LNCAP (cell line): ENCODE results near the gene FOXL1.

Source experiments
- TF ChIP-seq, protein P1 (sequence below): fragments of 450-650 bp; IDR thresholded peaks from 2 replicates; pipeline ENCODE4 v1.5.1; 2017; ENCODE audit warnings: mild to moderate bottlenecking

FOXL1 gene

DNA sequence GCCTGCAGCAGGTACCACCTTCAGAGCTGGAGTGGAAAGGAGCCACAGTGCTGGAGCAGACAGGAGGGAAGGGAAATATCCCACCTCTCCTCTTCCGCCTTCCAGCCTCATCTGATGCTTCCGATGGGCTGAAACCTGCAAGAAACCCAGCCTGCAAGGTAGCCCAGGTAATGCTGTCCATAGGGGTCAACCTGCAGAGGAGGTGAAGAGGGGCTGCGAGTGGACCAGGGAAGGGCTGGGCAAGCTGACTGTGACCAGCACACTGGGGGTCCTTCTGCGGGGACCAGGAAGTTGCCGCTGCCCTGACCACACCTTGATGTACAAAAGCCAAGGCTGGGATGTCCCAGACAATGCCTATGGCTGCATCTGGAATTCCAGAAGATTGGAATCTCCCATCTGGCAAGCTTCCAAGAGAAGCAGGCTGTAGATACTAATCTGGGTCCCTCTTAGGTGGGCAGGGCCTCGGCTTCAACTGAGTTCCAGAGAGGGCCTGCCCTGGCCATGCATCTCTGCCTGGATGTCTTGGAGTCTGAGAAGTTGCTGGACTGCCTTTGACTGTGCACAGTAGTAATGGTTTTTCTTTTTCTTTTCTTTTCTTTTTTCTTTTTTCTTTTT, 5.8 kb downstream of the FOXL1 start:
- TF ChIP-seq, protein P1, sequence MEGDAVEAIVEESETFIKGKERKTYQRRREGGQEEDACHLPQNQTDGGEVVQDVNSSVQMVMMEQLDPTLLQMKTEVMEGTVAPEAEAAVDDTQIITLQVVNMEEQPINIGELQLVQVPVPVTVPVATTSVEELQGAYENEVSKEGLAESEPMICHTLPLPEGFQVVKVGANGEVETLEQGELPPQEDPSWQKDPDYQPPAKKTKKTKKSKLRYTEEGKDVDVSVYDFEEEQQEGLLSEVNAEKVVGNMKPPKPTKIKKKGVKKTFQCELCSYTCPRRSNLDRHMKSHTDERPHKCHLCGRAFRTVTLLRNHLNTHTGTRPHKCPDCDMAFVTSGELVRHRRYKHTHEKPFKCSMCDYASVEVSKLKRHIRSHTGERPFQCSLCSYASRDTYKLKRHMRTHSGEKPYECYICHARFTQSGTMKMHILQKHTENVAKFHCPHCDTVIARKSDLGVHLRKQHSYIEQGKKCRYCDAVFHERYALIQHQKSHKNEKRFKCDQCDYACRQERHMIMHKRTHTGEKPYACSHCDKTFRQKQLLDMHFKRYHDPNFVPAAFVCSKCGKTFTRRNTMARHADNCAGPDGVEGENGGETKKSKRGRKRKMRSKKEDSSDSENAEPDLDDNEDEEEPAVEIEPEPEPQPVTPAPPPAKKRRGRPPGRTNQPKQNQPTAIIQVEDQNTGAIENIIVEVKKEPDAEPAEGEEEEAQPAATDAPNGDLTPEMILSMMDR, result no peak

DNA sequence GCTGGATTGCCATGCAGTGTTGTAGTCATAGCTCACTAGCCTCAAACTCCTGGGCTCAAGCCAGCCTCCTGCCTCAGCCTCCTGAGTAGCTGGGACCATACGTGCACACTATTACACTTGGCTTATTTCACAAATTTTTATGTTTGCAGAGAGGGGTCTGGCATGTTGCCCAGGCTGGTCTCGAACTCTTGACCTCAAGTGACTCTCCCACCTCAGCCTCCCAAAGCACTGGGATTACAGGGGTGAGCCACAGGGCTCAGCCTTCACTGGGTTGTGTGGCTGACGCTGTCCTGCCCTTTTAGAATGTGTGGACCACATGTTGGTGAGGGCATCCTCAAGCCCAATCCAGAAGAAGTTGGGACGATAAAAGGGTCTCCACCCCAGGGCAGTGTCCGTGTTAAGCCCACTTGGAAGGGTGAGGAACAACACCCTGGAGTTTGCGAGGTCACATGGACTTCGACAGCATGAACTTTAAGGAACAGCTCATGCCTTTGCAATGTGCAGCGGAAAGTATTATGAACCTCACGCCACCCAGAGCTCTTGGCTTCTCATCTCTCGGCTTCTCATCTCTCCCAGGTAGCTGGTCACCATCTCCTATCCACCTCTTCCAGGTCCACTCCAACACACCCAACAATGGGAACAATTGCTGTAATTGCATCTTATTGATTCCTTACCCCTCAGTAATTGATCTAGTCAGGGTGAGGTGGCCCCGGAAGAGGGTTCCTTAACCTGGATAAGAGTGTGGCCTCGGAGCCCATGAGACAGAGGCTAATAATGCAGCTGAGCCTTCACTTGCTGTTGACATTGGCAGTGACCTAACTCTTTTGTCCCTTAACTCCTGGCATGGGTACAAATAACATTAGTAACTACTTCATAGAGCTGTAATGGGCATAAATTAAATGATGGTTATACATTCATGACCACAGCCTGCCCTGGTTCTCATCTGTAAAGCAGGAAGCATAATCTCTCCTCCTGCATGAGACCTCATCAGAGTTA, 6.7 kb downstream of the FOXL1 start:
- TF ChIP-seq, protein P1, result no peak

DNA sequence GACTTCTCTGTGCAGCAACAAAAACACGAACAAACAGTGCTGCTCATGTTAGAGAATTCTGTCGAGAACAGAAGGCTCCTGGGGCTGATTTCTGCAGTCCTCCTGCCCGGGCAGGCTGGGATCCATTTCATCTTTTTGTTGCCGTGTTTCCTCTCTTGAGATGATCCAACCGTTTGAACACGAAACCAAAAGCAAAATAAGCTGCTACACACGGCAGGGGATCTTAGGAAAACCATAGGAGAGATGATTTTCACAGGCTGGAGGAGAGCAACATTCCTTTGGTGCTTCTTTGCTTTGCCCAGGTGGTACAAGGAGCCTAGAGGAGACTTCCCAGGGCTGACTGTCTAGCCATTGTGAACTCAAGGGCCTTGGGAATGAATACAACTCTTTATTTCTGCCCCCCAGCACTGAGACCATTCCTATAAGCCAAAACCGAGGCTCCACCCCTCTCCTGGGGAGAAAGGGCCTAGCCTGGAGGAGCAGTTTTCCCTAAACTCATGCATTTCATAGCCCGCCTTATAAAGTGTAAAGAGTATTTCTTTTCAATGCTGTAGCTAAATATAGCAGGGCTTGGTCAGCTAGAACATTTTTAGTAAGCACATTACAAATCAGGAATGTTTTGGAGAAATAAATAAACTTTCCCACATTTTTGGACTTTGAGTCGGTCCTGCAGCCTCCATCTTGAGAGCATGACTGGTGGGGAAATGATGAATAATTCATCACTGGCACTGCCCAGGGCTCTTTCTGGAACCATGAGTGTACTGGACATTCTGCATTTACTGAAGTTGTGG, 7.7 kb downstream of the FOXL1 start:
- TF ChIP-seq, protein P1, result no peak

DNA sequence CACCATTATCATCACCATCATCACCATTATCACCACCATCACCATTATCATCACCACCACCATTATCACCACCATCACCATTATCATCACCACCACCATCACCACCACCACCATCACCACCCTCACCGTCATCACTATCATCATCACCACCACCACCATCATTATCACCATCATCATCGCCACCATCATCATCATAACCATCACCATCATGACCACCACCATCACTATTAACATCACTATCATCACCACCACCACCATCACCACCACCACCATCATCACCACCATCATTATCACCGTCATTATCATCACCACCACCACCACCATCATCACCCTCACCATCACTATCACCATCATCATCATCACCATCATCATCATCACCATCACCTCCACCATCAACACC, 9.1 kb downstream of the FOXL1 start:
- TF ChIP-seq, protein P1, result no peak

DNA sequence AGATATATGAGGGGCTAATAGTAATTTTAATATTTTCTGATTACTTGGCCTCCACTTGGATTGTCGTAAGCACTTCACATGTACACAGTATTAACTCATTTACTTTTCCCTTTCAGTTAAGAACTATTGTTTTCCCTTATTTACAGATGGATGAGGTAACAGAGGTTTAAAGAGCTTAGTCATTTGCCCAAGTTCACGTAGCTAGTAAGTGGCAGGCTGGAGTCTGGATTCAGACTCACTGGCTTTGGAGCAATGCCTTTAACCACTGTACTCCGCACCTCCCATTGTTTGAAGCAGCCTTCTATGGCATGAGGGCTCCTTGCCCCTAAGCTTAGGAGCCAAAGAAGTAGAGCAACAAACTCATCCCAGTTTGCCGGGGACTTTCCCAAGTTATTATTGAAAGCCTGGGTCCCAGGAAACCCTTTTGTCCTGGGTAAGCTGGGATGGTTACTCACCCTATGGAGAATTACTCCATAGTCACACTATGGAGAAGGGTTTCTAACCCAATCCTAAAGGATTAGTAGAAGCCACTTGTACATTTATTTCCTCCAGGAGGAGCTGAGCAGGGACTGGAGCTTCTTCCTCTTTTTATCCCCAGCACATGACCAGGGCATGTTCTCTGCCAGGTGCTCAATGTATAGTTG, 12.3 kb downstream of the FOXL1 start:
- TF ChIP-seq, protein P1, result no peak

DNA sequence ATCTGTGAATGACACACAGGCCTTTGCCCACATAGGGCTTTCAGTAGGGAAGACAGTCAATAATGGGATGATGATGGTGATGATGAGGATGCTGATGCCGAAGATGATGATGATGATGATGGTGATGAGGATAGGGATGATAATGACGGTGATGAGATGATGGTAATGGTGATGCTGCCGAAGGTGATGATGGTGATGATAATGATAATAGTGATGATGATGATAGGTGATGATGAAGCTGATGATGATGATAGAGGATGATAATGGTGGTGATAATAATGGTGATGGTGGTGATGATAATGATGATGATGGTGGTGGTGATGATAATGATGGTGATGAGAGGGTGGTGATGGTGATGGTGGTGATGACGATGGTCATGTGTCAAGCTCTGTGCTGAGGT, 12.9 kb downstream of the FOXL1 start:
- TF ChIP-seq, protein P1, result no peak
